Measurements from ENCODE around the gene NPSR1.
A peak's percentile ranks its signal among the peaks of the same experiment; 100 is the strongest.
"Not testable (repeated sequence)": the region's sequence is repeated elsewhere in the genome, so short reads cannot be mapped to it uniquely, and the experiment has no call there.

Gene NPSR1

DNA sequence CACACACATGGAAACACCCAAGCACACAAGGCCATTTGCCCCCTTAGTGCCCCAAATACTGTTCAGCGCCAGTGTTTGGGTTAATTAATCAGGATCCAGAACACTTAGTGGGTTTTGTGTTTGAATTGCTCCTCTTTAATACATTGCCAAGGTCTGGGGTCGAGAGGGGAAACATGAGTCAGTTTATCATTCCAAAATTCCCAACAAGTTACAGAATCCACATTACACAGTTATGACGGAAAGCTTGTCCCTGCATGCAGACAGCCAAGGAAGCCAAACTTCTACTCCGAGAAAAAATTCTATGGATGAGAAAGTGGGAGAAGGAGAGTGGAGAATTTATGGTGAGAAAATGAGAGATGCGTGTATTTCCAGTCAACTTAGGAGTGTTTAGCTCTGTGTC, 189.0 kb downstream of the NPSR1 start:
- peak; percentile 61 for DNase-seq (ENCODE audit: low read depth)
- TF ChIP-seq, protein P1, sequence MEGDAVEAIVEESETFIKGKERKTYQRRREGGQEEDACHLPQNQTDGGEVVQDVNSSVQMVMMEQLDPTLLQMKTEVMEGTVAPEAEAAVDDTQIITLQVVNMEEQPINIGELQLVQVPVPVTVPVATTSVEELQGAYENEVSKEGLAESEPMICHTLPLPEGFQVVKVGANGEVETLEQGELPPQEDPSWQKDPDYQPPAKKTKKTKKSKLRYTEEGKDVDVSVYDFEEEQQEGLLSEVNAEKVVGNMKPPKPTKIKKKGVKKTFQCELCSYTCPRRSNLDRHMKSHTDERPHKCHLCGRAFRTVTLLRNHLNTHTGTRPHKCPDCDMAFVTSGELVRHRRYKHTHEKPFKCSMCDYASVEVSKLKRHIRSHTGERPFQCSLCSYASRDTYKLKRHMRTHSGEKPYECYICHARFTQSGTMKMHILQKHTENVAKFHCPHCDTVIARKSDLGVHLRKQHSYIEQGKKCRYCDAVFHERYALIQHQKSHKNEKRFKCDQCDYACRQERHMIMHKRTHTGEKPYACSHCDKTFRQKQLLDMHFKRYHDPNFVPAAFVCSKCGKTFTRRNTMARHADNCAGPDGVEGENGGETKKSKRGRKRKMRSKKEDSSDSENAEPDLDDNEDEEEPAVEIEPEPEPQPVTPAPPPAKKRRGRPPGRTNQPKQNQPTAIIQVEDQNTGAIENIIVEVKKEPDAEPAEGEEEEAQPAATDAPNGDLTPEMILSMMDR (IDR thresholded peaks at IDR 0.05; ENCODE audit: insufficient read depth, low read depth, low read length, missing control alignments): no peak
- H3K4me3 ChIP-seq (ENCODE audit: low read length): no peak overlapping the region

DNA sequence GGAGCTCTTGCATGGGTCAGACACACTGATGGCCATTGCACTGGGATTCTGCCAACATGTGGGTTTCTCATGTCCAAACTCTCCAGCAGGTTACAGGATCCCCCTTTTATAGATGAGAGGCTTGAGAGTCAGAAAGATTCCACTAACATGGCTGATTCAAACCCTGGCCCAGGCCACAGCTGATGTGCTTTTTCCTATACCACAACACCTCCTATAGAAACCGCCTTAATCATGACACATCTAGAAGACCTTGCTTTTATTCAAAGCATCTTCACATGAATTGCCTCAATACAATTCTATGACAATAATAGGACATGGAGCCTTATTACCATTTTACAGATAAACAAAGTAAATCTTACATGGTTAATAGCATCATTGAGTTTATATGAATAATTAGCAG, 190.7 kb downstream of the NPSR1 start:
- DNase-seq (ENCODE audit: low read depth): no peak
- TF ChIP-seq, protein P1 (IDR thresholded peaks at IDR 0.05; ENCODE audit: insufficient read depth, low read depth, low read length, missing control alignments): no peak
- H3K4me3 ChIP-seq (ENCODE audit: low read length): no peak overlapping the region

DNA sequence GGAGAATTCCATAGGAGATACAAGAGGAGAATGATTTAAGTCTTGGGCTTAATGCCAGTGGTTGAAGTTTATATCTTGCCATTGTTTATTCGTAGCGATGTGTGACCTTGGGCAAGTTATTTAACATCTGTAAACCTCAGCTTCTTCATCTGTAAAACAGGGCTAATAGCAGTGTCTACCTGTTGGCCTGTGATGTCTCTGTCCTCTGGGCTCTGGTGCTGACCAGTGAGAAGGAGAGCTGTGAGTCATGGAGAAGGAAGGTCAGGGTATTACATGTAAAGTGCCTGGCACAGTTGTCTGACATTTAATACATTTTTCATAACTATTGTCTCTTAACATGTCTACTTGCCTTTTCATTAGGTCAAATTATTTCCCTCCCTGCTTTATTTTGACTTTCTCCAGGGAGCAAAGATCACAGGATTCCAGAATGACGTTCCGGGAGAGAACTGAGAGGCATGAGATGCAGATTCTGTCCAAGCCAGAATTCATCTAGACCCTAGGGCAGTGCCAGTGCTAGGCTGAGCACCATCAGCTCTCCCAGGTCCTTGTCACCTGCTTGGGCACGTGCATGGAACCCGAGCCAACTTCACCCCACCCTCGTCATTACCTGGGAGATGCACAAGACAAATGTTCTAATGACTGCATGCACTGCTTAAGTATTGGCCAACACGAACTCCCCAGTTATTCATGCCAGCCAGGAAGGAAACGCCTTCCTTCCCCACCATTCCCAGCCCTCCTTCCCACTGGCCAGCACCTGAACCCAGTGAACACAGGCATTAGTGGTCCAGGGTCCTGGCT, 191.3 kb downstream of the NPSR1 start:
- no peak overlapping the region for H3K4me3 ChIP-seq (ENCODE audit: low read length)
- peak; percentile 52 for DNase-seq (ENCODE audit: low read depth)
- TF ChIP-seq, protein P1 (IDR thresholded peaks at IDR 0.05; ENCODE audit: insufficient read depth, low read depth, low read length, missing control alignments): no peak

DNA sequence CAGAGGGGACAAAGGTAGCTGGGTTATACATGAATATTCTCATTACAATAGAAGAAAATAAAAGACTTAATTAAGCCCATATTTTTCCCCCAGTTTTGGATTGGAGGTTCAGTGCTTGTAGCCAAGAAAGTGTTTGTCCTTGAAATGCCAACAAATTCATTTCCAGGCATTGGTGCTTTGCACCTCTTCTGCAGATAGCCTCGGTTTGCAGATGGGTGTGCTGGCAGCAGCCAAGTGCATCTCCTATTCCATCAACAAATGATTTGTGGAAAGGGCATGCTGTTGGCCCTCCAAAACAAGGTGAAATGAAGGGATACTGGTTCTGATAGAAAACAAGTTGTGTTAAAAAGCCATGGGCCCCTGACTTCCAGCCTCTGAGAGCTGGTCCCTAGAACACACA, 192.0 kb downstream of the NPSR1 start:
- no peak overlapping the region for H3K4me3 ChIP-seq (ENCODE audit: low read length)
- TF ChIP-seq, protein P1 (IDR thresholded peaks at IDR 0.05; ENCODE audit: insufficient read depth, low read depth, low read length, missing control alignments): no peak
- DNase-seq (ENCODE audit: low read depth): no peak

DNA sequence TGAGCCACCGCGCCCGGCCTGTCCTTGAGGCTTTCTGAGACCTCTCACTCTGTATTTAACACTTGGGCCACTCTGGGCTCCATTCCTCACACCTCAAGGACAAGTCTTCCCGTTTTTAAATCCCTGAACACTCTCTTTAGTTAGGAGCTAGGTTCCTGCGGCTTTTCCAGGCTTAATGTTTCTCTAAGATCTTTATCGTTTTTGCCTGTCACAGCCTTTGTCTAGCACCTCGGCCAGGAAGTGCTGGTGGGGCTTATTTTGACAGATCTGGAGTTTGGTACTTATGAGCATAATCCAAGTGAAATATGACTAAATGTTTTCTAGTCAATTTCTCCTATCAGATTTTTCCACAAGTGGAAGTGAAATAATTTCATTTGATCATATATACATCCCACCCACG, 192.7 kb downstream of the NPSR1 start:
- H3K4me3 ChIP-seq (ENCODE audit: low read length): no peak overlapping the region
- DNase-seq (ENCODE audit: low read depth): no peak
- TF ChIP-seq, protein P1 (IDR thresholded peaks at IDR 0.05; ENCODE audit: insufficient read depth, low read depth, low read length, missing control alignments): no peak

DNA sequence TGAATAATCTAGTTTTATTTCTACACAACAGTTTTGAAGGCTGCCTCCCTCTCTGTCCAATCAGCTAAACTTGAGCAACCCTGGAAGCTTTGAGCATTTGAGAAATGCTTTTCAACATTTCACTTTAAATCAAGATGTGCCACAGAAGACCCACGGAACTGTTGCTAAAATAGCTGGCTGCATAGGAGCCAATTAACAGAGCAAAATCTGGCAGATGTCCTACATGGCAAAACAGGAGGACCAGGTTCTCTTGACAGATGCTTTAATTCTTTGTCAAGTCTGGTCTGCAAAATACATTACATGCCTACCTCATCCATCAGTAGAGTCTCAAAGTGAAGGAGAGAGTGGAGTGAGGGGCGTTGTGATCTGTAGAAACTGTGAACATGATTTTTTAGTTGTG, 193.4 kb downstream of the NPSR1 start:
- no peak for DNase-seq (ENCODE audit: low read depth)
- TF ChIP-seq, protein P1 (IDR thresholded peaks at IDR 0.05; ENCODE audit: insufficient read depth, low read depth, low read length, missing control alignments): no peak
- H3K4me3 ChIP-seq (ENCODE audit: low read length): no peak overlapping the region

DNA sequence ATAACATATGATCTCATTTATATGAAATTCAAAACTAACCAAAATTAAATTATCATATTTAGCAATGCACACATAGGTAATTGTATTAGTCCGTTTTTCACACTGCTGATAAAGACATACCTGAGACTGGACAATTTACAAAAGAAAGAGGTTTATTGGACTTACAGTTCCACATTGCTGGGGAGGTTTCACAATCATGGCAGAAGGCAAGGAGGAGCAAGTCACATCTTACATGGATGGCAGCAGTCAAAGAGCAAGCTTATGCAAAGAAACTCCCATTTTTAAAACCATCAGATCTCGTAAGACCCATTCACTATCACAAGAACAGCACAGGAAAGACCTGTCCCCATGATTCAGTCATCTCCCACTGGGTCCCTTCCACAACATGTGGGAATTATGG, 200.4 kb downstream of the NPSR1 start:
- not testable (repeated sequence) for DNase-seq (ENCODE audit: low read depth); H3K4me3 ChIP-seq (ENCODE audit: low read length)

DNA sequence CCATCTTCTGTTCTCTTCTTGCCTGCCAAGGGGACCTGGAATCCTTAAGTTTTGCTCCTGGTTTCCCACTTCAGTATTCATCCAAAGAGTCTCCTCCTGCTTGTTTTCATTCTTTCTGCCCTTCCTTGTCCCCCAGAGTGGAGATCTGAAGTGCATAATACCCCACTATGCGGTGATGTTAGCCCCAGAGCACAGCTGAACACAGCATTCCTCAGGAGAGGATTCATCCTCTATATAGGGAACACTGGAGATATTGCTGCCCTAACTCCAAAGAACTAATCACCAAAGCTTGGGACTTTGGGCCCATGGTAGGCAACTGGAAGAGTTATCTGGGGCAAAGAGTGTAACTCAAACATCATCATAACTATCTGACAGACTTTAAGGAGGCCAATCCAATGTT, 201.3 kb downstream of the NPSR1 start:
- not testable (repeated sequence) for H3K4me3 ChIP-seq (ENCODE audit: low read length); DNase-seq (ENCODE audit: low read depth)

DNA sequence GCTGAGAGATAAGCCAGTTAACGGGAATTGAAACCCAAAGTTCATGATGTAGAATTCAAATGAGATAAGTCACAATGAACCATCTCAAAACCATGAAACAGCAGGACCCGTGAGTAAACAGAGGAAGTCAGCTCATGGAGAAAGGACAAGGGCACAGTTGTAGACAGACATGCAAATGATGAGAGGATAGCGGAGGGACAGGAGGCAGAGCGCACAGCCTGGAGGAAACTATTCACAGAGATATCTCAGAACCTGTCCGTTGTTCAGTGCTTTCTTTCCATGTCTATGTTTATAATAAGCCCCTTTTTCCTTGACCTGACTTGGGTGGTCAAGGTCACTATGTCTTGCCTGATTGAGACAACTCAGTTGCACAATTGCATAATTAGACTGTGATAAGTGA, 208.2 kb downstream of the NPSR1 start:
- DNase-seq (ENCODE audit: low read depth); H3K4me3 ChIP-seq (ENCODE audit: low read length): not testable (repeated sequence)

DNA sequence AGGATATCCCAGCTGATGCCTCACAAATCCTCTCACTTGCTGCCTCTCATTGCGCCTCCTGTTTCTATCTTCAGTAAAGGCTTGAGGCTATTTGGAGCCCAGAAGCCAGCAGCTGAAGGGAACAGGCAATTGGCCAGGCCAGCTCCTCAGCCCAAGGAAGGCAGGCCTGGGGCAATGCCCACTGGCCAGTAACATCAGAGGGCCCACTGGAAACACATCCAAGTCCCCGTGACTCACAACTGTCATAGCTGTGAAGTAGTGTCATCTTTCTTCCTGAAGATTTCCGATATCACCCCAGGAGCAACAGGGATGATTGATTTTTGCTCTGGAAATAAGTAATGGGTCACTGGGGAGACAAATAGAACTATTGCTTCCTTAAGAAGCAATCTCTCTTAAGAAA, 209.3 kb downstream of the NPSR1 start:
- DNase-seq (ENCODE audit: low read depth); H3K4me3 ChIP-seq (ENCODE audit: low read length): not testable (repeated sequence)

DNA sequence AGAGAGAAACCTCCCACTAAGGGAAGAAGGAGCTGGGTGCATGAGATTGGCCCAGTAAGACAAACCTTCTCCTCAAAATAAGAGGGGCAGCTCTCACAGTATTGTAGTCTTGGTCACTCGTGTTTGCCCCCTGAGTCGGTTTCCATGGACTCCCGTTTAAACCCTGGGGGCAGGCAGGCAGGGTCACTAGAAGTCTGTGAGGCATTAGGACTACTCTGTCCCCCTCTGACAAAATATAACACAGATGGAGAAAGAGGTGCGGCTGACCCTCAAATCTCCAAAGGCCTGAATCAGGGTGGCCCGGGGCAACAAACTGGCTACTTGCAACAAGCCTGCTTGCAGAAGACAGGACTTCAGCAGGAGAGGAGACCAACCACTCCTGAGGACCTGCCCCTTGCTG, 210.6 kb downstream of the NPSR1 start:
- not testable (repeated sequence) for DNase-seq (ENCODE audit: low read depth); H3K4me3 ChIP-seq (ENCODE audit: low read length)

All from epithelial cell of esophagus (primary cell).